OCI-M1 (cell line): ENCODE data around the gene TIMM10B.
"Not testable (repeated sequence)": the region's sequence is repeated elsewhere in the genome, so short reads cannot be mapped to it uniquely, and the experiment has no call there.

Experiments
- DNase-seq: peaks from one replicate; lab custom pipeline; 2025; lab: John Stamatoyannopoulos, UW

Gene TIMM10B

DNA sequence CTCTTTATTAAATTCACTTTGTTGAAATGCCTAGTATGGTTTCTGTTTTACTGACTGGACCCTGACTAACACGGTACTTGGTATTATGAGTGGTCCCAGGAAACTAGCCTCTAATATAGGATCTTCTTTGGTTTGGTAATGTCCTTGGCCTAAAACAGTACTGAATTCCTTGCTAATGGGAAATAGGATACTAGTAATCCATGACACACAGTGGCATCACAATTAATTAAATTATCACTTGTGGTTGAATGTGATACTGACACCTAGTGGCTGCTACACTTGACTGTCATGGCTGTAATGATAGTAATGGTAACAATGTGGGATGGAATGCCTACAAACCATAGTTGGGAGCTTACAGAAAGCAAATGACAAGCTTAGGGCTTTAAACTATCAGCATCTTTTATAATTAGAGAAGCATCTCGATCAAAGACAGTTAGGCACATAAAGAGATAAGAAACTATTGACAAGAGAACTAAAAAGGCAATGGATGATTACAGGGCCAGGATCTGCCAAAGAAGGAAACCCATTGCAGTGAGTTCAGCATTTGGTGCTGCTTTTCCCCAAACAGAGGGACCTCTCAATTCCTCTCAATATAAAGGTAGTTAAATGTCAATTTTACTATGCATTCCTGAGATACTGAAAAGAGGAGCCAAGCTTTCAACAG is 24.4 kb downstream of the TIMM10B start:
- peak; percentile 67 for DNase-seq

DNA sequence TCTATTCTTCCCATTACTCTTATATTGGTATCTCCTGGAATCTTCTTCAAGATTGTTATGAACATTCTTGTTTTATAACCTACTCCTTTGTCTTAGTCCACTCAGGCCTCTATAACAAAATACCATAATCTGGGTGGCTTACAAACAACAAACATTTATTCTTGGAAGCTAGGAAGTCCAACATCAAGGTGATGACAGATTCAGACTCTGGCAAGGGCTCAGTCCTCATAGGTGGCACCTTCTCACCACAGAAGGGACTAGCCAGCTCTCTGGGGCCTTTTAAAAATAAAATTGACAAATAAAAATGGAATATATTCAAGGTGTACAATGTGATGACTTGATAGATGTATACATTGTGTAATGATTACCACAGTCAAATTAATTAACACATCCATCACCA is 35.6 kb downstream of the TIMM10B start:
- no peak for DNase-seq

DNA sequence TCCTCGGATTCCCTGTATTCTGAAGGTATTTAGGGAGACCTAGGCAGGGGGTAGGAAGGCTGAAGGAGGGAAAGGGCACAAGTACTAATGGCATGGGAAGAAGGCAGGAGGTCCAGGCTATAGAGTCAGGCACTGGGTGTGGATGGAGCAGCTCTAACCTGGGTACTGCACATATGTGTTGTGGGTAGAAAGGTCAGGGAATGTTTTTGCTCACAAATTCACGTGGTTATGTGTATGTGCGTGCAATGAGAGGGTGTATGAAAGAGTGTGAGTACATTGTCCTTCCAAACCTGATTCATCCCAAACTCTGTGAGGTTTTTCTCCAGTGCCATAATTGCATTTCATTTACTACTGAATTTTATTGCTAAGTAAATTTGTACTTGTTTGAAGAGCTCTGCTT is 39.0 kb downstream of the TIMM10B start:
- DNase-seq, result no peak

DNA sequence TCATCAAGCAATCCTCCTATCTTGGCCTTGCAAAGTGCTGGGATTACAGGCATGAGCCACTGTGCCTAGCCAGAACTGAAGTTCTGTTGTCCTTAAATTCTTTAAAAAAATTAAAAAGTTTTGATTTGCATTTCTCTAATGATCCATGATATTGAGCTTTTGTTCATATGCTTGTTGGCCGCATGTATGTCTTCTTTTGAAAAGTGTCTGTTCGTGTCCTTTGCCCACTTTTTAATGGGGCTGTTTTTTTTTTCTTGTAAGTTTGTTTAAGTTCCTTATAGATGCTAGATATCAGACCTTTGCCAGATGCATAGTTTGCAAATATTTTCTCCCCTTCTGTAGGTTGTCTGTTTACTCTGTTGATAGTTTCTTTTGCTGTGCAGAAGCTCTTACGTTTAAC is 40.6 kb downstream of the TIMM10B start:
- not testable (repeated sequence) for DNase-seq

DNA sequence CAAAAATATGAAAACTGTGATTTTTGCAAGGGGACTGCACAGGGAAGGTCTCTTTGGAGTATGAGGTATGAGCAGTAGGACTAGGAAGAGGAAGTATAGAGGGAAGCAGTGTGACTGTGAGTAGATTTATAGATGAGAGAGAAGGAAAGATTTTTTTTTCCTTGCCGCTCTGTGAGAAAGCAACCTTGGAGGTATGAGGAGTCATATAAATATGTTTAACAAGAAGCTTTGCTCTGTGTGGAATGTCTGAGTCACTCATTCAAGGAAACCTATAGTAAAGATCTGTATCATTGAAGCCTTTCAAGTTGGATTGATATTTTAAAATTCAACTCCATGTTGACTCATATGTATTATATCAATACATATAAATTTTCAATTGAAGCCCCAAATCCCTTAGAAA is 42.0 kb downstream of the TIMM10B start:
- DNase-seq, result peak; percentile 3

DNA sequence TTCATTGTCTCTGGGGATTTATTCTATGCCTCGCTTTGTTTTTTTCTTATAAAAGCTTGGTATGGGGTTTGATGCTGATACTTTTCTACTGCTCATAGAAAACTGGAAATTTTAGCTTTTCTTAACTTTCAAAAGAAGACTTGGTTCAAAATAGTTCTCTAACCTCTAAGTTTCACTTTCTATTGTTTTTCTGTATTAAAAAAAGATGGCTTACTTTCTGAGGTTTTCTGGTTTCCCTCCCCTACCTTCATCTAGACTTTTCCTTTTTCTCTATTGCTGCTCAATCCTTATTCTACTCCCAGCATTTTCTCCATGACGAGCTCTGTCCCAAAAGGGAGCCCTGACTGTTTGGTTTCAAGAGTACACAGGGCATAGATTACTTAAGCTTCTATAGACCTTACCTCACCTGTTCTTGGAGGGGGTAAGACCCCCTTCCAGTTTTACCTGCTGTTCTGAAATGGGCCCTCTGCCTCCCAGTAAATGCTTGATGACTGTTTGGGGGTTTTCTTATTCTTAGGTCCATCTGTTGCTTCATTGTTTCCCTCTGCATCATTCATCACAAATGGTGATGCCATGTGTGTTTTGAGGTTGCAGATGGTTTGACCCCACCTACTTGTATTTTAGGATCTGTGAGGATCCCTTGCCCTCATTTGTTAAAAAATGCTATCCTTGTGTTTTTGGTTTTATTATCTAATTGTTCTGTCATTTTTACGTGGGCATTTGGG is 45.3 kb downstream of the TIMM10B start:
- DNase-seq, result no peak

DNA sequence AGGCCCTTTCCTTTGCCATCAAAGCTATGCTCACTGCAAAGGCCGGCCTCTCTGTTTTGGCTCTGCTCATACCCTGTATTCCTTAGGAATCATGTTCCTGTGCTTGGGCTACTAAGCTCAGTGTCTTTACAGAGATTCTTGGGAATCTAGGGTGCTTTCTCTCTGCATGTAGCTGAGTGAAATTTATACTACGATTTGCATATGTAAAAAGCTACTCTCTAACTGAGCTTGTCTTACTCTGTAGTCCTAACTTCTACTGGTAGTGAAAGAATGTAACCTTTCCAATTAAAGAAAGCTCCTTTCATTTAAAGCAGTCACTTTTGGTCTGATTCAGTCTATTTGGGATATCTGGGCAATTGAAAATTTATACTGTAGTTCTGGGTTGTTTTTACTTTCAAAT is 48.0 kb downstream of the TIMM10B start:
- DNase-seq, result no peak

DNA sequence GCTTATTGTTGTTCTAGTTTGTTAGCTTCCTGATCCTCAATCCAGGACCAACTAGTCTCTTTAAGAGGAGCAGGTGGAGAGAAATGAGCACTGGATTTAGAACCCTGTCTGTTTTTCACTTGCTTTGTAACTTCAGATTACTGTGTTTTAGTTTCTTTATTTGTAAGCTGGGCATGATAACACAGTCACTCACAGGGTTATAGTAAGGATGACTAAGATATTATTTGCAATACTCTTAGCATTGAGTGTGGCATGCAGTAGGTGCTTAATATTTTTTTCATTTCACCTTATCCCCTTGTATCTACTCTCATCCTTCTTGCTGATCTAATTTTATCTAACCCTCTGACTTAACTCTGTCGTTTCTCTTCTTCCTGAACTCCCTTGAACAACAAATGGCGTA is 49.5 kb downstream of the TIMM10B start:
- DNase-seq, result no peak

DNA sequence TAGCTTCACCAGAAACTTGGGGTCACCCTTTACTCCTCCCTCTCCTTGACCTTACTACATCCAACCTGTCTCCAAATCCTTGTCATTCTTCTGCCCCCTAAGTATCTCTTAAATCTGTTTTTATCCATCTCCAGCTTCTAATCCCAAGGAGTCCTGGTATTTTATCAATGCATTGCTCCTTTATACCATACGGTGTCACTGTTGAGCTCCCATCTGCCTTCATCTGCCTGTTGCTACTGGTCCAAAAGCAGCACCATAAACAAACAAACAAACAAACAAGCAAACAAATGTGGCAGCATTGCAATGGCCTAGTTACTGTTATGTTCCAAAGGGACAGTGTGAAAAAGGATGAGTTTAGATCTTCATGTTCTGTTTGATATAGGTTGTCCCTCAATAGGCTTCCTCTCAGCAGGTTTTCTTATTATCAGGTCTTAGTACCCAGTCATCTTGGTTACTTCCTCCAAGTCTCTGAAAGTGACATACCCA is 50.0 kb downstream of the TIMM10B start:
- DNase-seq, result peak; percentile 73
